ENCODE measurements around the gene CYBC1.

Gene CYBC1

DNA sequence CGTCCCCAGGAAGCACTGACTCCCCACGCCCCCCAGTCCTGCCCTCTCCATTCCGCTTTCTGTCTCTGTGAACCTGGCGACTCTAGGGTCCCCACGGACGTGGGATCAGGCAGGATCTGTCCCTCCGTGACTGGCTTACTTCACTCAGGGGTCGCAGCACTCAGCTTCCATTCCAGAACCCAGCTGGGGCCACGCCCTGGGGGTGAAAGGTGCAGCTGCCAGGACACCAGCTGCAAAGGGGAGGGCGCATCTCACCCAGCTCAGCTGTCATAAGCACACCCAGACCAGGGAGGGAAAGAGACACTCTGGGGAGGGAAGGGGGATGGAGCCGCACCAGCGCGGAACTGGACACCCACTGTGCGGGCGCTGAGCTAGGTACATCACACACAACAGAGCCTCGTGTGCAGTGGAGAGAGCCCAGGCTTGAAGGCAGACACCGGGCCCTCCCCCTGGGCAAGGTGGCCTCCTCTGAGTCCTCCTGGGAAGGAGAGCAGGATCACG is 50.9 kb downstream of the CYBC1 start:
- H3K27ac Mint-ChIP-seq: peak overlapping the region; percentile 75 to 90 (median 89)
- peaks cover 35% of the 10 kb centered on the region for H3K4me1 Mint-ChIP-seq
- H3K9me3 Mint-ChIP-seq: no peaks in the 10 kb centered on the region
- H3K36me3 Mint-ChIP-seq (ENCODE audit: low read depth): peaks cover 25% of the 10 kb centered on the region
- peak overlapping the region in 1 of 3 experiments; percentile 68 for H3K4me3 Mint-ChIP-seq
- TF ChIP-seq, protein P1, sequence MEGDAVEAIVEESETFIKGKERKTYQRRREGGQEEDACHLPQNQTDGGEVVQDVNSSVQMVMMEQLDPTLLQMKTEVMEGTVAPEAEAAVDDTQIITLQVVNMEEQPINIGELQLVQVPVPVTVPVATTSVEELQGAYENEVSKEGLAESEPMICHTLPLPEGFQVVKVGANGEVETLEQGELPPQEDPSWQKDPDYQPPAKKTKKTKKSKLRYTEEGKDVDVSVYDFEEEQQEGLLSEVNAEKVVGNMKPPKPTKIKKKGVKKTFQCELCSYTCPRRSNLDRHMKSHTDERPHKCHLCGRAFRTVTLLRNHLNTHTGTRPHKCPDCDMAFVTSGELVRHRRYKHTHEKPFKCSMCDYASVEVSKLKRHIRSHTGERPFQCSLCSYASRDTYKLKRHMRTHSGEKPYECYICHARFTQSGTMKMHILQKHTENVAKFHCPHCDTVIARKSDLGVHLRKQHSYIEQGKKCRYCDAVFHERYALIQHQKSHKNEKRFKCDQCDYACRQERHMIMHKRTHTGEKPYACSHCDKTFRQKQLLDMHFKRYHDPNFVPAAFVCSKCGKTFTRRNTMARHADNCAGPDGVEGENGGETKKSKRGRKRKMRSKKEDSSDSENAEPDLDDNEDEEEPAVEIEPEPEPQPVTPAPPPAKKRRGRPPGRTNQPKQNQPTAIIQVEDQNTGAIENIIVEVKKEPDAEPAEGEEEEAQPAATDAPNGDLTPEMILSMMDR (IDR thresholded peaks at IDR 0.05; ENCODE audit: unreplicated experiment in 3 of 3): no peak
- no peaks in the 10 kb centered on the region for H3K27me3 Mint-ChIP-seq (ENCODE audit: low read depth)

DNA sequence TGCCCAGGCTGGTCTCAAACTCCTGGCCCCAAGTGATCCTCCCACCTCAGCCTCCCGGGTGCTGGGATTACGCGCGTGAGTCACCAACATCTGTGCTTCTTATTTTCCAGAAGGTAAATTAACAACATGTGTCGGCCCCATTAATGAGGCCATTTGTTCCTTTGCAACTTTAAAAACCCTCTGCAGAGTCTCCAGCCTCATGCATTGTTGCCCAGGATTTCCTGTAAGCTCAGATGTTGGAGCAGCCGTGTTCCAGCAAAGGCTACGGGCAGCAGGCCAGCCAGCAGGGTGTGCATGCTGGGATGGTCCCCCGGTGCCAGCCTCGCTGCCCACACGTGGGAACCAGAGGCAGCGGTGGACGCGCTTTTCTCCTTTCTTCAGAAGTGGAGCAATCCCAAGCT is 51.5 kb downstream of the CYBC1 start:
- no peaks in the 10 kb centered on the region for H3K9me3 Mint-ChIP-seq
- no peaks in the 10 kb centered on the region for H3K27me3 Mint-ChIP-seq (ENCODE audit: low read depth)
- peaks cover 28% of the 10 kb centered on the region for H3K36me3 Mint-ChIP-seq (ENCODE audit: low read depth)
- peaks cover 35% of the 10 kb centered on the region for H3K4me1 Mint-ChIP-seq
- H3K27ac Mint-ChIP-seq: peak overlapping the region; percentile 75 to 90 (median 89)
- peak overlapping the region in 1 of 3 experiments; percentile 68 for H3K4me3 Mint-ChIP-seq
- TF ChIP-seq, protein P1 (IDR thresholded peaks at IDR 0.05; ENCODE audit: unreplicated experiment in 3 of 3): no peak

DNA sequence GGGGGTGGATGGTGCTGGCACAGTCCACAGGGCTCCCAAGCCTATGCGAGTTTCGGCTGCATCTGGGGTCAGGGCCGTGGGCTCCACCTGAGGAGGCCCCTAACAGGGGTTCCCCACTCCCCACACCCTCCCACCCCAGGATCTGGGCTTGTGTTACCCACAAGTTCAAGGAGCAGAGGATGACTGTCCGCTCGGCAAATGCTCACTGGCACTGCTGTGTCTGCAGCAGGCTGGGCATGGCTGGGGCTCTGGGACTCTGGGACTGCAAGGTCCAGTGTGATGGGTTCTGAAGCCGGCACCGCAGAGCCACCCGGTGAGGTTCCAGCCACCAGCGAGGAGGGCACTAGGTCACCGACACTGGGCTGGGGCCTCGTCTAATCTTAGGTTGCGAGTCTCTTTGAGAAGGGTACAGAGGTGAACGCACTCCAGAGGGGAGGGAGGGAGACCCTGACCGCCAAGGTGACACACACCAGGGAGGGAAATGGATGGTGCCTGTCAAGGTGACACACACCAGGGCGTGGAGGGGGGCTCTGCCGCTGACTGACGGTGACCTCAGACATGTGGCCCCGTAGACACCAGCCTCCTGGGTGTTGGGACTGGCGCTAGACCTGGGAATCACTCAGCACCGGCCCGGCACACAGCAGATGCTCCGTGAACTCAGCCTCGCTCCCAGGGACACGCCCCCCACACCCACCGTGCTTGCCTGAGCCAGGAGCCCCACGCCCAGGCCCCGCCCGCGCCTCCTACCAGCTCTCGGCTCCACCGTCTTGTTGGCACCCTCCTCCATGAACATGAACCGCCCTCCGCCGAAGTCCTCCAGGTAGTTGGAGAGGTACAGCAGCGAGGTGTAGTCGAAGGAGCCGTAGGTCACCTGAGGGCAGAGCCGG is 52.9 kb downstream of the CYBC1 start:
- H3K9me3 Mint-ChIP-seq: no peaks in the 10 kb centered on the region
- TF ChIP-seq, protein P1 (IDR thresholded peaks at IDR 0.05; ENCODE audit: unreplicated experiment in 3 of 3): no peak
- no peaks in the 10 kb centered on the region for H3K27me3 Mint-ChIP-seq (ENCODE audit: low read depth)

DNA sequence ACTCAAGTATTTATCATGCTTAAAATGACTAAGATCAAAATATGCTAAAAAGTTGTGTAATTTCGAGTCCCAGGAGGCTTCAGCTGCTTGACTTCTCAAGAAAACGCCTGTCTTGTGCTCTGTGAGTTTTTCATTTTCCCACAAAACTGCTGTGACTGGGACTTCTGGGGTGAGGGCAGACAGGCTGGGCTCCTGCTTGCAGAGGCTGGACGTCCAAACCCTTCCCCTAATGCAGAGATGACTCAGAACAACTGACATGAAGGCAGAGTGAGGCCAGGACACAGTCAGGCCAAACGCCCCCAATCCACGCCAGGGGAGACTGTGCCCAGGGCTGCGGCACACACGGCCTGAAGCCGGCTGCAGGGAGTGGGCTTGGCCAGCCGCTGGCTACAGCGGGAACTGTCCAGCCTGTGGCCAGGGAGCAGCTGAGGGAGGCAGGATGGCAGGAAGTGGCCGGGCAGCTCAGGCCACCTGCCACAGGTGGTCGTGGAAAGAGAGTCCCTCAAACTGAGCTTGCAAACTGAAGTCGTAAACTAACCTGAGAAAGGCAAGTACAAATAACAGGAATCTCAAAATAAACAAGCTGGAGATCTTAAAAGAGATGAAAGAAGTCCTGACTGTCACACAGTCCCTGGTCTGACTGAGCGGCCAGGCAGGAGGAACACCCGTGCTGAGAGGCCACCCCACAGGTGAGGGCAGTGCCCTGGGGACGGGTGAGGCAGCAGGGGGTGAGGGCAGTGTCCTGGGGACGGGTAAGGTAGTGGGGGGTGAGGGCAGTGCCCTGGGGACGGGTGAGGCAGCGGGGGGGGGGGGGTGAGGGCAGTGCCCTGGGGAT is 53.7 kb downstream of the CYBC1 start:
- H3K27ac Mint-ChIP-seq: no peak overlapping the region
- H3K27me3 Mint-ChIP-seq (ENCODE audit: low read depth): no peaks in the 10 kb centered on the region
- TF ChIP-seq, protein P1 (IDR thresholded peaks at IDR 0.05; ENCODE audit: unreplicated experiment in 3 of 3): no peak
- H3K9me3 Mint-ChIP-seq: no peaks in the 10 kb centered on the region
- peaks cover 33% of the 10 kb centered on the region for H3K36me3 Mint-ChIP-seq (ENCODE audit: low read depth)
- H3K4me1 Mint-ChIP-seq: peaks cover 34% of the 10 kb centered on the region
- H3K4me3 Mint-ChIP-seq: no peak overlapping the region

More for the DNA sequence above, 52.9 kb downstream of the CYBC1 start:
- Mint-ChIP-seq H3K4me3 (no peak overlapping the region), H3K27ac (no peak overlapping the region), H3K36me3 (ENCODE audit: low read depth) (peaks cover 29% of the 10 kb centered on the region), H3K4me1 (peaks cover 35% of the 10 kb centered on the region)

DNA sequence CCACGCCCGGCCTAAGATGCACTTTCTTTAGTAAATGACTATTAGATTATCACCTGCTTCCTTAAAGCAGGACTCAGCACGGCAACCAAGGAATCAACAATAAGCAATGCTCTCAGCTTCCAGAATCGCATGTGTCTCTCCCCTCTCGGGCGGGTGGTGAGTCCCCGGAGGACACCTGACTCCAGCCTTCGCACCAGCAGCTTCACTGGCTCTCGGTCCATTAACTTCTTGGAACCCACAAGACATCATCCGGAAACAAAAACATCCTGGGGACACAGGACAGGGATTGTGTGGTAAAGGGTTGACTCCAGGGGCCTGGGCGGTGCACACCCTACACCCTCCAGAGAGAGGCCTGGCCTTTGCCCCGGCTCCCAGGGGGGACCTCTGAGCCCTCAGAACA is 56.3 kb downstream of the CYBC1 start:
- peaks cover 24% of the 10 kb centered on the region for H3K36me3 Mint-ChIP-seq (ENCODE audit: low read depth)
- no peak overlapping the region for H3K27ac Mint-ChIP-seq
- no peak overlapping the region for H3K4me3 Mint-ChIP-seq
- H3K9me3 Mint-ChIP-seq: no peaks in the 10 kb centered on the region
- TF ChIP-seq, protein P1 (IDR thresholded peaks at IDR 0.05; ENCODE audit: unreplicated experiment in 3 of 3): no peak
- H3K4me1 Mint-ChIP-seq: peaks cover 22% of the 10 kb centered on the region
- H3K27me3 Mint-ChIP-seq (ENCODE audit: low read depth): no peaks in the 10 kb centered on the region

All from nephron (organoid).